HUES6 (cell line): ENCODE measurements around the gene ARHGAP24.

Experiments used
- H3K27ac ChIP-seq: 2 replicates; pipeline ENCODE4 v1.7.0; 2013; ENCODE audit warnings: low read depth, mild to moderate bottlenecking, low read length, inconsistent platforms
- H3K27me3 ChIP-seq: 2 replicates; pipeline ENCODE4 v1.6.1; 2013; ENCODE audit warnings: low read length; ENCODE audit not compliant: control insufficient read depth, insufficient read depth
- H3K36me3 ChIP-seq: 2 replicates; pipeline ENCODE4 v1.6.1; 2013; ENCODE audit warnings: low read length; ENCODE audit not compliant: control insufficient read depth, insufficient read depth
- H3K4me1 ChIP-seq: 2 replicates; pipeline ENCODE4 v1.6.1; 2013; ENCODE audit warnings: low read length; ENCODE audit not compliant: control insufficient read depth, insufficient read depth
- H3K4me3 ChIP-seq: 2 replicates; pipeline ENCODE4 v1.5.1; 2013; ENCODE audit warnings: low read depth, low read length
- H3K9ac ChIP-seq: one replicate; pipeline ENCODE4 v1.6.1; 2013; ENCODE audit warnings: mild to moderate bottlenecking, low read length
- H3K9me3 ChIP-seq: 2 replicates; pipeline ENCODE4 v1.6.1; 2013; ENCODE audit warnings: low read depth, low read length; ENCODE audit not compliant: control insufficient read depth, insufficient read depth

ARHGAP24 gene

DNA sequence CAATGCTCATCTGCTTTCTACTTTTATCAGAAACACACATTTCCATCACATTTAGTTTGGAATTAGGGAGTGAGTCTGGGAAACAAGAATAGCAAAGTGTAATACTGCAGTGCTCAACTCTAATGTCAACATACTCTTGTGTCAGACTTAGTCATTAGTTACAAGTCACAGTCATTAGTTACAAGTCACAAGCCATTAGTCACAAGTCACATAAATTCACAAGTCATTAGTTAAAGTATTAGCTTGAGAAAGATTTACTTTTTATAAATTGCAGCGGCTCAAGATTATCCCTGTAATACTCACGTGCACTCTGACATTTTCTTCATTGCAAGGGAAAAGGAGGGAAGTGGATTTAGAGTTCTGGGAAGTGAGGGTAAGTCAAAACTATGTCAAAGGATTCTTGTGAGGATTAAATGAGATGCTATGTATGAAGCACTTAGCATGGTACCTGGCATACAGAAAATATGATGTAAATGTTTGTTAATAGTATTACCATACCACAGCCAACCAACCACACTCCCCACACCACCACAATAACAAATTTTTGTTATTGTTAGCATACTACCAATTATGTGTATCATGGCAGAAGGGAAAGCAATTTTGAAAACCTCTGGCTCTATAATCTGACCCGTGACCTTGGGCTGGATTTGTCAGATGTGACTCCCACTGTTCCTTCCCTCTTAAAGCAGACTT, 116.6 kb downstream of the ARHGAP24 start:
- no peak overlapping the region for H3K9ac ChIP-seq
- H3K4me3 ChIP-seq: no peak overlapping the region
- H3K36me3 ChIP-seq: no peaks in the 10 kb centered on the region
- peaks cover 7% of the 10 kb centered on the region; the same call in 1 of the 2 replicates for H3K4me1 ChIP-seq
- H3K27ac ChIP-seq: no peak overlapping the region
- H3K27me3 ChIP-seq: no peaks in the 10 kb centered on the region
- no peaks in the 10 kb centered on the region for H3K9me3 ChIP-seq

DNA sequence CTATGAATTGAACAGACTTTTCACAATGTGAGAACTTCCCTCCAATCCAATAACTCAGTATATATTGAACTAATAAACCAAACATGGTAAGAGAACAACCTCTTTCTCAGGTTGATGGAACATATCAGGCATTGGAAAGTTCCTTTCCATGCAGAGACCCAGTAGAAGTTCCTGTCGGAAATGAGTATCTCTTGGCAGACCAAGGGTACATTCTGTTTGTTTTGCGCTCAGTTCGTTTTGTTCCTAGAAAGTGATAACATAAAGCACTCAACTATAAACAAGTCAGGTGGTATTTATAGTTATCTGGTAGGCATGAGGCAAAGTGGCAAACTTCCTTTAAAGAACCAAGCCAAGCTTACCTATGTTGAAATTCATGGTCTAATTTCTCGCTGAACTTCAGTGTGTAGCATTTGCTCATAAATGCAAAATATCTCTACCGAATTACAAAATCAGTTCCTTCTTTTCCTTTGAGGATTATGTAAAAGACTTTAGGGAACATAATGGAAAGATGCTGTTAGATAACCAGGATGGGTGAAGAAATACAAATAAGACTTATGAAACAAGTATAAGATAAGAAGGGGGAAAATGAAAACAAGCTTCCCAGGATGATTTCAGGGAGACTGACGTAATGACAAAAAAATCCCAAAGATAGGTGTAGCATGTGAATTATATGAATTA, 120.3 kb downstream of the ARHGAP24 start:
- Histone ChIP-seq H3K27ac (no peak overlapping the region), H3K4me3 (no peak overlapping the region), H3K9me3 (no peaks in the 10 kb centered on the region), H3K36me3 (no peaks in the 10 kb centered on the region), H3K9ac (no peak overlapping the region), H3K27me3 (no peaks in the 10 kb centered on the region), H3K4me1 (no peaks in the 10 kb centered on the region)

DNA sequence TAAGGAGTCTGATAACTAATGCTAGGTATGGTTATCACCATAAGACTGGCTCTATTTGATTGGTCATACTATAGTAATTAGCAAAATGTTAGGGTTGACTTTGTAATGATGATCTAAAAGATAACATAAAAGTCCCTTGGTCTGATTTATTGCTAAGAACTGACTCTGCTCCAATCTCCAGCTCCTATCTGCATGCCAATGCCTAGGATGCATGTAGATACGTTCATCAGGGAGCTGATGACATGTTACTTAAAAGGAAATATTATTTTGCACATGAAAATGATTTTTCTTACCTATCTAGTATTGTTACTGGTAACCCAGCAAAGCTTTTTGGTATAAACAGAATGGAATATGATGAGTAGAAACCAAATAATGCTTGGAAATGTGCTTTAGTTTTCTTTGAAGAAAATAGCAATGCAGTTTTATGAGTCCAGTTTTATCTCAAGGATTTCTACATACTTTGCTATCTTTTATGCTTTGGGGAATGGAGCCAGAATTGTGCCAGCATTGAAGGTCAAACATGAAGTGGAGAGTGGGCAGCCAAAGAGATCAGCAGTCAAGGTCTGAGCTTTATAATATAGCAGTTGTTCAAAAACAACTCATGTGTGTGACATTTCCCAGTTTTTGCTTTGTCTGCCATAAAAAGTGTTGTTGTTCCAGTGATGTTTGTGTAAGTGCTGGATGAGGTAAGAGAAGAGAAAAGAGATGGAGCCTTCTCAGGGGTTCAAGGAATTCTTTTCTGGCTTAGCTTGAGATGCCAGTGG, 121.0 kb downstream of the ARHGAP24 start:
- no peaks in the 10 kb centered on the region for H3K36me3 ChIP-seq
- H3K4me1 ChIP-seq: no peaks in the 10 kb centered on the region
- H3K9ac ChIP-seq: no peak overlapping the region
- H3K4me3 ChIP-seq: no peak overlapping the region
- no peaks in the 10 kb centered on the region for H3K27me3 ChIP-seq
- no peaks in the 10 kb centered on the region for H3K9me3 ChIP-seq
- no peak overlapping the region for H3K27ac ChIP-seq

DNA sequence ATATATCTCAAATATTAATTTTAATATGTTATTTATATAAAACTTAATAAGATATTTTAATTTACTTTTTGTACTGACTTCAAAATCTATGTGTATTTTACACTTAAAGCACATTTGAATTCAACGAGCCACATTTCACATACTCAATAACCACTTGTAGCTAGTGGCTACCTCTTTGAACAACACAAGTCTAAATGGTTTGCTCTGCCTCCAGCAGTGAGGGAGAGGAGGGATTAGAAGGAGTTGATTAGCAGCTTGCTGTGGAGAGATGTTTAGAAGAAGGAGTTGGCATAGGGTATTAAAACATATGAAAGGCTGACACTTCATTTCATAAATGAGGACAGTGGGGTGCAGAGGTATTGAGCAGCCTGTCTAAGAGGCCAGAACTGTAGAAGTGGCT, 124.0 kb downstream of the ARHGAP24 start:
- Histone ChIP-seq H3K27ac (no peak overlapping the region), H3K36me3 (no peaks in the 10 kb centered on the region), H3K27me3 (no peaks in the 10 kb centered on the region), H3K9me3 (no peaks in the 10 kb centered on the region), H3K9ac (no peak overlapping the region), H3K4me1 (no peaks in the 10 kb centered on the region), H3K4me3 (no peak overlapping the region)

DNA sequence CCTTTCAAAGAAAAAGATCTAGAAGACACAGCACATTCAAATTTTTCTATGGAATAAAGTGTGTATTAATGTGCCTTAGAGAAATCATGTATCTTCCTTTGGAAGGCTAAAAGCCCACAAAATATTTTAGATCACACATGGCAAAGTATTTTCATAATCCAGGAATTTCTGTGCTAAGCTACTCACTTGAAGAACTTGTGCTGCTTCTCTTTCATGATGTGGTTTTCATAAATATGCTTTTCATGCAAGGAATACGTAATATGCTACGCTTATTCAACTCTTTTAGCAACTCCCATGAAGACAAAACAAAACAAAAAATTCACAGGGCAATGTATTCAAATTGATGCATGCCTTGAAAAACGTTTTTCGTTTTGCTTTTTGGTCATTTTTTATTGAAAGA, 125.6 kb downstream of the ARHGAP24 start:
- H3K9ac ChIP-seq: no peak overlapping the region
- no peaks in the 10 kb centered on the region for H3K4me1 ChIP-seq
- H3K9me3 ChIP-seq: no peaks in the 10 kb centered on the region
- H3K4me3 ChIP-seq: no peak overlapping the region
- H3K27ac ChIP-seq: no peak overlapping the region
- no peaks in the 10 kb centered on the region for H3K36me3 ChIP-seq
- H3K27me3 ChIP-seq: no peaks in the 10 kb centered on the region

DNA sequence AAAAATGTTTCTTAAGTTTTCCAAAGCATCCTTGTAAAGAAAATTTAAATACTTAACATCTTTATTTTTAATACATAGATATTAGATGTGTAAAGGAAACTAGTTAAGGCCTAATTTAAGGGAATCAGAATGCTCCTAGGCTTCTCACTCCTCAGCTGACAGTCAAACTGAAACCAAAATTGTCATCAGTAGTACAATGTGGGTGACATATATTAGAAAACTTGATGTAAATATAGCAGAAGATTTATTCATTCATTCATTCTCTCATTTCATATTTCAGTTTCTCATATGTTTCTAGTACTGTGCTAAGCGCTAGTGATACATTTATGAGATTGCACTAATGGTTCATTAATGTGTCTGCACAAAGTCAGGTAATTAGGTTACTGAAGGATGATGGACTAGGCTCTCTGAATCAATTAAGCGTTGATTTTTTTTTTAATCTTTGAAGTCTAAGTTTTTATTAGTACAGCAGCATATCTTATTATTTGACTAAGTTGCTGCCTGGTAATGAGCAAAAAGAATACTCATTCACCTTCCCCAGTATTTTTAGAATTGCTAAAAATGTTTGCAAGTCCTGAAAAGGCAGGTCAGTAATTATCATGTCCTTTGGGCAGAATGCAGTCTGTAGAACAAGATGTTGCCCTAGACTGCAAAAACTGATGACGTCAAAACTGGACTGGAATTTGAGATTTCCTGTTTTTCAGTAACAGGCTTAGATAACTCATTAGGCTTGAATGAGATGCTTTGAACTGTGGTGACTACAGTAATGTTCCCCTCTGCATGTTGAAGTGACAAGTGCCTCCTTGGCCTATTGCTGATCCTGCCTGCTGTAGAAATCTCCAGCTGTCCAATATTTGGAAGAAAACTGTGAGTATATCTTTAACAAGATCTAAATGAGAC, 128.7 kb downstream of the ARHGAP24 start:
- Histone ChIP-seq H3K4me3 (no peak overlapping the region), H3K9me3 (no peaks in the 10 kb centered on the region), H3K9ac (no peak overlapping the region), H3K27me3 (no peaks in the 10 kb centered on the region), H3K4me1 (no peaks in the 10 kb centered on the region), H3K27ac (no peak overlapping the region), H3K36me3 (no peaks in the 10 kb centered on the region)

DNA sequence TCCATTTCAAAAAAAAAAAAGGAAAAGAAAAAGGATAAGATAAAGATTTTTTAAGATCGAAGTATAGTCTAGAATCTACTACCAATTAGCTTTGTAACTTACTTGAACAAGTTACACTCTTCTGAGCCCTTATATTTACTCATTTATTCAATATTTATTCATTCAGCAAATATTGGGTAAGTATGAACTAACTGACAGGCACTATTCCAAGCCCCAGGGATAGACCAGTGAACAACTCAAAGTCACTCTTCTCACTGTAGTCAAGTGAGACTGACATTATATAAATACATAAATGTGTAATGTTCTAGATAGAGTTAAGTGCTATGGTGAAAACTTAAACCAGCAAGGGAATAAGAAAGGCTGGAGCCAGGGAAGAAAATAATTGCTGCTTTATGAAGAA, 131.6 kb downstream of the ARHGAP24 start:
- H3K4me3 ChIP-seq: no peak overlapping the region
- H3K27ac ChIP-seq: no peak overlapping the region
- no peaks in the 10 kb centered on the region for H3K27me3 ChIP-seq
- H3K36me3 ChIP-seq: no peaks in the 10 kb centered on the region
- H3K4me1 ChIP-seq: no peaks in the 10 kb centered on the region
- H3K9ac ChIP-seq: no peak overlapping the region
- H3K9me3 ChIP-seq: no peaks in the 10 kb centered on the region

DNA sequence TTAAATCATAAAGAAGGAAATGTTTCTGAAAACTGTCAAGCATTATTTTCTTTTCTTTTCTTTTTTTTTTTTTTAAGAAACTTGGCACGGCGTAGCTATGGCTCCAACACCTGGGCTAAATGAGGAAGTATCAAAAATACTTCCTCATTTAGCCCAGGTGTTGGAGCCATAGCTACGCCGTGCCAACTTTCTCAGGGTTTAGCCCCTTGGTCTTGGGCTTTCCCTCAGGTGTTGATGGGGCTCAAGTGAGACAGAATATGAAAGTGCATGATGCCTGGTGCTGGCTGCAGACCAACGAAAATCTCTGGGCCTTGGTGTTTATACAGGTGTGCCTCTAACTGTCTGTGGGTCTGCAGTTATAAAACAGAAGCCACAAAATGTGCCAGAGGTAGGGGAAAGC, 132.7 kb downstream of the ARHGAP24 start:
- no peaks in the 10 kb centered on the region for H3K27me3 ChIP-seq
- no peak overlapping the region for H3K27ac ChIP-seq
- no peak overlapping the region for H3K4me3 ChIP-seq
- no peaks in the 10 kb centered on the region for H3K4me1 ChIP-seq
- no peak overlapping the region for H3K9ac ChIP-seq
- H3K36me3 ChIP-seq: no peaks in the 10 kb centered on the region
- no peaks in the 10 kb centered on the region for H3K9me3 ChIP-seq

DNA sequence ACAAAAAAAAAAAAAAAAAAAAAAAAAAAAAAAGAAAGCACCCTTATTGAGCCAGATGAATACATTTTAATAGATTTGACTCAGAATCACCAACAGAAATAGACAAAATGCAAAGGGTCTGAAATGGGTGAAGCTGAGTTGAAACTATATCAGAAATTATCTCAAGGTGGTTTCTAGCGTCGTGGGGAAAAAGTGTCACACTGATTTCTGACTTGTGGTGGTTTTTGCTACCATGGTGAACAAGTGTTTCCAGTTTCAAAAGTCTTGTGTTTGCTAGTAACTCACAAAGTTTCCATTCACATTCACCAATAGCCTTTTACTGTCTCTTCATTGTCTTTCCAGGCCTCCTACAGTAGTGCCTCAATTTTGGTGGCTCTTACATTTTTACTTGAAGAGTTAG, 135.5 kb downstream of the ARHGAP24 start:
- Histone ChIP-seq H3K9ac (no peak overlapping the region), H3K27me3 (no peaks in the 10 kb centered on the region), H3K27ac (no peak overlapping the region), H3K9me3 (no peaks in the 10 kb centered on the region), H3K4me3 (no peak overlapping the region), H3K4me1 (no peaks in the 10 kb centered on the region), H3K36me3 (no peaks in the 10 kb centered on the region)

DNA sequence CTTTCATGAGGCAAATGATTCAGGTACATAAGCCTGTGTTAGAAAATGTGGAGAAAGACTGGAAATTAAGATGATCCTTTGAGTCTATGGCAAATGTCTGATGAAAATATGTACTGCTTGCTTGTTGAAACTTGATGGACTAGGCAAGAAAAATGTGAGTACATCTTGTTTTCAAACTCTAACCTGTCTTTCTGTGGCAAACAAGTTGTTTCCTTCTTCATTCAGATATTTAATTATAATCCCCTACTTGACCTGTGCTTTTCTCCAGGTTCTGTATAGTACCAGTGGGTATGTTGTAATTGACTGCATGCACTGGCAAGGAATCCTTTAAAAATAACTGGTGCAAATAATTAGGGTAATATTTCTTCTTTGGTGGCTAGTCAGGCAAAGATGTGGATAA, 136.7 kb downstream of the ARHGAP24 start:
- H3K9me3 ChIP-seq: no peaks in the 10 kb centered on the region
- no peaks in the 10 kb centered on the region for H3K27me3 ChIP-seq
- no peaks in the 10 kb centered on the region for H3K36me3 ChIP-seq
- H3K4me1 ChIP-seq: no peaks in the 10 kb centered on the region
- H3K9ac ChIP-seq: no peak overlapping the region
- H3K27ac ChIP-seq: no peak overlapping the region
- no peak overlapping the region for H3K4me3 ChIP-seq
